ENCODE measurements around the gene FBN3. TPM values are rescaled to one million over a fixed set of nuclear protein-coding genes. Genes with fewer than 3 reads are reported as not detected.

FBN3 gene
- total and polyA plus RNA-seq, 2 donors (not counting 1 experiment from before 2014, with no cell fraction given), result not detected

- no peak overlapping the region for H3K27ac Mint-ChIP-seq
- Histone ChIP-seq H3K36me3 (replicated peaks in 1 of 2; ENCODE audit: control extremely low read depth in 1 of 2, control insufficient read depth in 1 of 2, extremely low read depth in 1 of 2, insufficient read depth in 2 of 2, low read length in 1 of 2) (no peaks in the 10 kb centered on the region), H3K4me2 (replicated peaks; ENCODE audit: low read depth, low read length, poor library complexity, severe bottlenecking) (no peak overlapping the region), H2AFZ (ENCODE audit: insufficient read depth, low read depth, low read length, poor library complexity, severe bottlenecking) (no peak overlapping the region), H3K4me3 (ENCODE audit: control extremely low read depth in 1 of 5, extremely low read depth in 1 of 5, insufficient read depth in 1 of 5, low read depth in 2 of 5, low read length in 4 of 5) (no peak overlapping the region), H3K79me2 (ENCODE audit: control insufficient read depth, insufficient read depth, low read length) (no peaks in the 10 kb centered on the region), H4K20me1 (ENCODE audit: control insufficient read depth, insufficient read depth, low read length, poor library complexity, severe bottlenecking) (no peaks in the 10 kb centered on the region), H3K27me3 (replicated peaks in 1 of 4; ENCODE audit: control extremely low read depth in 1 of 4, control insufficient read depth in 3 of 4, insufficient read depth in 4 of 4, low read length in 3 of 4) (no peaks in the 10 kb centered on the region), H3K4me1 (ENCODE audit: control insufficient read depth in 2 of 2, insufficient read depth in 2 of 2, low read length in 2 of 2) (no peaks in the 10 kb centered on the region), H3K9ac (ENCODE audit: low read length) (no peak overlapping the region), H3K9me3 (ENCODE audit: control extremely low read depth in 1 of 3, control insufficient read depth in 2 of 3, insufficient read depth in 1 of 3, low read length in 2 of 3) (no peaks in the 10 kb centered on the region), H3K27ac (ENCODE audit: low read length in 2 of 2) (no peak overlapping the region)
- TF ChIP-seq EZH2 (IDR thresholded peaks at IDR 0.05; ENCODE audit: borderline replicate concordance, insufficient read depth, low read depth, low read length, poor library complexity, severe bottlenecking) (no peak), CTCF (IDR thresholded peaks at IDR 0.05) (no peak)
- H3K4me1 Mint-ChIP-seq, result peaks cover 2% of the 10 kb centered on the region
- no peak for ATAC-seq (ENCODE audit: low read depth)
- 89% methylated on average over 7 of the region's 9 CpGs for WGBS (ENCODE audit: insufficient coverage)
- no peaks in the 10 kb centered on the region for H3K9me3 Mint-ChIP-seq (ENCODE audit: insufficient read depth)
- no peaks in the 10 kb centered on the region for H3K27me3 Mint-ChIP-seq
- DNase-seq, result no peak
- H3K4me3 Mint-ChIP-seq, result no peak overlapping the region
- CTCF ChIA-PET, result interaction anchor here (0.6 to 1.6 kb wide), 3 partner anchors 16 to 404 kb away, joined by 3 to 7 read pairs (median 3); no protein-coding TSS in a partner anchor
- intact Hi-C loops (cut with micrococcal nuclease), result no loop called here
- POLR2A ChIA-PET, result no interaction called here
Measured at GRCh38 chr19:8174706-8175105, 25.3 kb upstream of the FBN3 start.

GRCh38 chr19:8168537-8168936 lies 19.1 kb upstream of the FBN3 start:
- intact Hi-C loops (cut with micrococcal nuclease), result no loop called here
- no peaks in the 10 kb centered on the region for H3K4me1 ChIP-seq (ENCODE audit: control insufficient read depth in 2 of 2, insufficient read depth in 2 of 2, low read length in 2 of 2)
- H3K27ac Mint-ChIP-seq, result no peak overlapping the region
- no peak overlapping the region for H2AFZ ChIP-seq (ENCODE audit: insufficient read depth, low read depth, low read length, poor library complexity, severe bottlenecking)
- H3K4me3 ChIP-seq (ENCODE audit: control extremely low read depth in 1 of 5, extremely low read depth in 1 of 5, insufficient read depth in 1 of 5, low read depth in 2 of 5, low read length in 4 of 5), result no peak overlapping the region
- H3K9me3 ChIP-seq (ENCODE audit: control extremely low read depth in 1 of 3, control insufficient read depth in 2 of 3, insufficient read depth in 1 of 3, low read length in 2 of 3), result no peaks in the 10 kb centered on the region
- no peak overlapping the region for H3K4me2 ChIP-seq (replicated peaks; ENCODE audit: low read depth, low read length, poor library complexity, severe bottlenecking)
- no peak overlapping the region for H3K27ac ChIP-seq (ENCODE audit: low read length in 2 of 2)
- no peak for TF ChIP-seq EZH2 (IDR thresholded peaks at IDR 0.05; ENCODE audit: borderline replicate concordance, insufficient read depth, low read depth, low read length, poor library complexity, severe bottlenecking)
- TF ChIP-seq CTCF (IDR thresholded peaks at IDR 0.05), result no peak
- no peaks in the 10 kb centered on the region for H3K27me3 ChIP-seq (replicated peaks in 1 of 4; ENCODE audit: control extremely low read depth in 1 of 4, control insufficient read depth in 3 of 4, insufficient read depth in 4 of 4, low read length in 3 of 4)
- no peak for ATAC-seq (ENCODE audit: low read depth)
- WGBS (ENCODE audit: insufficient coverage), result 87% methylated on average over 6 of the region's 7 CpGs
- H4K20me1 ChIP-seq (ENCODE audit: control insufficient read depth, insufficient read depth, low read length, poor library complexity, severe bottlenecking), result no peaks in the 10 kb centered on the region
- H3K9me3 Mint-ChIP-seq (ENCODE audit: insufficient read depth), result no peaks in the 10 kb centered on the region
- no peak for DNase-seq
- no peaks in the 10 kb centered on the region for H3K79me2 ChIP-seq (ENCODE audit: control insufficient read depth, insufficient read depth, low read length)
- ChIA-PET POLR2A (interaction anchor here (0.7 kb wide), 1 partner anchor 83 kb away, joined by 4 read pairs; no protein-coding TSS in a partner anchor), CTCF (interaction anchor here (0.5 to 1.0 kb wide), 3 partner anchors 10 to 314 kb away, joined by 3 read pairs; no protein-coding TSS in a partner anchor)
- H3K27me3 Mint-ChIP-seq, result no peaks in the 10 kb centered on the region
- H3K36me3 ChIP-seq (replicated peaks in 1 of 2; ENCODE audit: control extremely low read depth in 1 of 2, control insufficient read depth in 1 of 2, extremely low read depth in 1 of 2, insufficient read depth in 2 of 2, low read length in 1 of 2), result no peaks in the 10 kb centered on the region
- no peak overlapping the region for H3K4me3 Mint-ChIP-seq
- no peaks in the 10 kb centered on the region for H3K4me1 Mint-ChIP-seq
- H3K9ac ChIP-seq (ENCODE audit: low read length), result no peak overlapping the region

Data from B cell (primary cell).